NCI-H187 (cell line): Measurements from ENCODE around the gene MEIS1.
"Not testable (repeated sequence)": the region's sequence is repeated elsewhere in the genome, so short reads cannot be mapped to it uniquely, and the experiment has no call there.

Experiments used
- DNase-seq, 2 experiments: peaks; one replicate each; lab custom pipeline; 2025; lab: John Stamatoyannopoulos, UW

Gene MEIS1

GRCh38 chr2:66434679-66435548 is at the start of gene MEIS1:
TSS of gene MEIS1 (plus strand) at chr2:66435125. CDS start at chr2:66435857, 732 bp downstream.
- DNase-seq: peak; percentile 88 to 93

- no peak for DNase-seq
These were observed 47.7 kb upstream of the MEIS1 start for GRCh38 chr2:66387016-66387753.

- peak in 1 of 2 experiments; percentile 45 for DNase-seq
These were observed 45.2 kb upstream of the MEIS1 start for GRCh38 chr2:66389651-66390131.

- no peak for DNase-seq
These were observed 44.8 kb upstream of the MEIS1 start for GRCh38 chr2:66390152-66390551.

- peak in 1 of 2 experiments; percentile 24 for DNase-seq
These were observed 44.1 kb upstream of the MEIS1 start for GRCh38 chr2:66390811-66391210.

GRCh38 chr2:66391240-66391639 is 43.7 kb upstream of the MEIS1 start:
- not testable (repeated sequence) for DNase-seq

GRCh38 chr2:66405473-66405872 is 29.5 kb upstream of the MEIS1 start:
- no peak for DNase-seq

- no peak for DNase-seq
These were observed 26.0 kb upstream of the MEIS1 start for GRCh38 chr2:66408905-66409304.

- DNase-seq: no peak
These were observed 22.1 kb upstream of the MEIS1 start for GRCh38 chr2:66412874-66413273.

- DNase-seq: no peak
These were observed 20.0 kb upstream of the MEIS1 start for GRCh38 chr2:66414896-66415295.

- DNase-seq: no peak
These were observed 16.5 kb upstream of the MEIS1 start for GRCh38 chr2:66418381-66418780.

- DNase-seq: no peak
These were observed 13.3 kb upstream of the MEIS1 start for GRCh38 chr2:66421612-66422011.

- no peak for DNase-seq
These were observed 11.4 kb upstream of the MEIS1 start for GRCh38 chr2:66423391-66424124.

- DNase-seq: no peak
These were observed 8.4 kb upstream of the MEIS1 start for GRCh38 chr2:66426244-66427111.

GRCh38 chr2:66427300-66427699 is 7.6 kb upstream of the MEIS1 start:
- DNase-seq: no peak

GRCh38 chr2:66428986-66429612 is 5.8 kb upstream of the MEIS1 start:
- DNase-seq: peak in 1 of 2 experiments; percentile 42

GRCh38 chr2:66429693-66430504 is 5.0 kb upstream of the MEIS1 start:
- no peak for DNase-seq

- DNase-seq: no peak
These were observed 4.2 kb upstream of the MEIS1 start for GRCh38 chr2:66430505-66431273.

GRCh38 chr2:66431274-66431642 is 3.7 kb upstream of the MEIS1 start:
- DNase-seq: no peak
